GM19463 (cell line): ENCODE data around the gene SLC20A1.
"Not testable (repeated sequence)": the region's sequence is repeated elsewhere in the genome, so short reads cannot be mapped to it uniquely, and the experiment has no call there.

Experiments
- ATAC-seq: cut with Tn5 transposase; IDR thresholded peaks from one replicate; pipeline ENCODE4 v1.9.1; 2021; ENCODE audit warnings: mild to moderate bottlenecking, moderate library complexity; ENCODE audit not compliant: unreplicated experiment

Gene SLC20A1

GRCh38 chr2:112706947-112707346, 61.2 kb downstream of the SLC20A1 start:
- not testable (repeated sequence) for ATAC-seq

GRCh38 chr2:112708968-112709367, 63.2 kb downstream of the SLC20A1 start:
- no peak for ATAC-seq

GRCh38 chr2:112709703-112710102, 64.0 kb downstream of the SLC20A1 start:
- ATAC-seq: no peak

- no peak for ATAC-seq
Observed at GRCh38 chr2:112710956-112711750, 65.4 kb downstream of the SLC20A1 start.

GRCh38 chr2:112712465-112712864, 66.7 kb downstream of the SLC20A1 start:
- ATAC-seq: no peak

GRCh38 chr2:112712903-112713584, 67.3 kb downstream of the SLC20A1 start:
- ATAC-seq: no peak
